LHCN-M2 (cell line): ENCODE results near the gene ACTR3. TPM values are rescaled to one million over a fixed set of nuclear protein-coding genes. Genes with fewer than 3 reads are reported as not detected.

ENCODE experiments used
- DNase-seq: peaks from one replicate; pipeline ENCODE4 v3.0.0-alpha.2; 2012; ENCODE audit warnings: low read depth
- total RNA-seq: library from RNA; depleted of rRNA; stranded (reverse); fragments of >200 nt; gene quantifications from 2 replicates; pipeline ENCODE4 v1.2.3, GENCODE V29; 2014; rRNA removed

Gene ACTR3
- total RNA-seq, 1 experiment from 2014 or later: 331 TPM

- DNase-seq: no peak
Observed at GRCh38 chr2:114001152-114001551, 111.3 kb downstream of the ACTR3 start.

- no peak for DNase-seq
Observed at GRCh38 chr2:114001937-114002336, 112.0 kb downstream of the ACTR3 start.

- no peak for DNase-seq
Observed at GRCh38 chr2:114005110-114005783, 115.4 kb downstream of the ACTR3 start.

- no peak for DNase-seq
Observed at GRCh38 chr2:114006460-114006859, 116.6 kb downstream of the ACTR3 start.

GRCh38 chr2:114007436-114007835, 117.5 kb downstream of the ACTR3 start:
- no peak for DNase-seq

- no peak for DNase-seq
Observed at GRCh38 chr2:114008720-114009119, 118.8 kb downstream of the ACTR3 start.

- no peak for DNase-seq
Observed at GRCh38 chr2:114009205-114009944, 119.5 kb downstream of the ACTR3 start.

- no peak for DNase-seq
Observed at GRCh38 chr2:114010001-114010400, 120.1 kb downstream of the ACTR3 start.

- no peak for DNase-seq
Observed at GRCh38 chr2:114011713-114012112, 121.8 kb downstream of the ACTR3 start.

Other genes with a start within 250 kb of the ACTR3 start
- 71.1 and 74.3 TPM in 2 replicates for gene SLC35F5, start 133.4 kb upstream of the ACTR3 start, total RNA-seq